ENCODE results near the gene TBC1D2B.
A peak's percentile ranks its signal among the peaks of the same experiment; 100 is the strongest.
"Not testable (repeated sequence)": the region's sequence is repeated elsewhere in the genome, so short reads cannot be mapped to it uniquely, and the experiment has no call there.

Gene TBC1D2B

GRCh38 chr15:77966540-77967234, 110.8 kb downstream of the TBC1D2B start:
- peak; percentile 75 for TF ChIP-seq CTCF (IDR thresholded peaks at IDR 0.05; ENCODE audit: extremely low read depth, missing control alignments)
- peak; percentile 77 for DNase-seq (ENCODE audit: low spot score)

GRCh38 chr15:77964193-77964592, 113.3 kb downstream of the TBC1D2B start:
- no peak for TF ChIP-seq CTCF (IDR thresholded peaks at IDR 0.05; ENCODE audit: extremely low read depth, missing control alignments)
- no peak for DNase-seq (ENCODE audit: low spot score)

- DNase-seq (ENCODE audit: low spot score) = peak; percentile 82
- peak; percentile 83 for TF ChIP-seq CTCF (IDR thresholded peaks at IDR 0.05; ENCODE audit: extremely low read depth, missing control alignments)
Measured at GRCh38 chr15:77959432-77959879, 118.1 kb downstream of the TBC1D2B start.

- DNase-seq (ENCODE audit: low spot score) = not testable (repeated sequence)
Measured at GRCh38 chr15:77958716-77959431, 118.6 kb downstream of the TBC1D2B start.

- not testable (repeated sequence) for DNase-seq (ENCODE audit: low spot score)
Measured at GRCh38 chr15:77958021-77958420, 119.5 kb downstream of the TBC1D2B start.

GRCh38 chr15:77953926-77954325, 123.6 kb downstream of the TBC1D2B start:
- not testable (repeated sequence) for DNase-seq (ENCODE audit: low spot score)

GRCh38 chr15:77952928-77953446, 124.5 kb downstream of the TBC1D2B start:
- not testable (repeated sequence) for DNase-seq (ENCODE audit: low spot score)

- not testable (repeated sequence) for DNase-seq (ENCODE audit: low spot score)
Measured at GRCh38 chr15:77951105-77951786, 126.3 kb downstream of the TBC1D2B start.

GRCh38 chr15:77950470-77950869, 127.0 kb downstream of the TBC1D2B start:
- not testable (repeated sequence) for DNase-seq (ENCODE audit: low spot score)

- DNase-seq (ENCODE audit: low spot score) = no peak
- TF ChIP-seq CTCF (IDR thresholded peaks at IDR 0.05; ENCODE audit: extremely low read depth, missing control alignments) = no peak
Measured at GRCh38 chr15:77945566-77945965, 131.9 kb downstream of the TBC1D2B start.
